ENCODE results near the gene ANLN.
"Not testable (repeated sequence)": the region's sequence is repeated elsewhere in the genome, so short reads cannot be mapped to it uniquely, and the experiment has no call there.

ANLN gene

GRCh38 chr7:36420307-36420706, 30.6 kb downstream of the ANLN start:
- DNase-seq: no peak

- no peak for DNase-seq
These were observed 32.4 kb downstream of the ANLN start for GRCh38 chr7:36422072-36422471.

- no peak for DNase-seq
These were observed 34.0 kb downstream of the ANLN start for GRCh38 chr7:36423633-36424032.

GRCh38 chr7:36430186-36430585, 40.5 kb downstream of the ANLN start:
- DNase-seq: no peak

- DNase-seq: no peak
These were observed 41.2 kb downstream of the ANLN start for GRCh38 chr7:36430881-36431280.

GRCh38 chr7:36438211-36438610, 48.5 kb downstream of the ANLN start:
- no peak for DNase-seq

GRCh38 chr7:36439624-36440023, 50.0 kb downstream of the ANLN start:
- DNase-seq: no peak

- DNase-seq: no peak
These were observed 51.2 kb downstream of the ANLN start for GRCh38 chr7:36440880-36441279.

- DNase-seq: no peak
These were observed 51.8 kb downstream of the ANLN start for GRCh38 chr7:36441344-36442022.

- no peak for DNase-seq
These were observed 59.2 kb downstream of the ANLN start for GRCh38 chr7:36448781-36449379.

GRCh38 chr7:36449685-36450084, 60.0 kb downstream of the ANLN start:
- DNase-seq: no peak

- no peak for DNase-seq
These were observed 64.1 kb downstream of the ANLN start for GRCh38 chr7:36453769-36454168.

GRCh38 chr7:36455646-36456045, 66.0 kb downstream of the ANLN start:
- no peak for DNase-seq

GRCh38 chr7:36456138-36456537, 66.5 kb downstream of the ANLN start:
- DNase-seq: no peak

- DNase-seq: no peak
These were observed 66.9 kb downstream of the ANLN start for GRCh38 chr7:36456548-36456947.

GRCh38 chr7:36459236-36459960, 69.7 kb downstream of the ANLN start:
- no peak for DNase-seq

GRCh38 chr7:36460811-36461429, 71.3 kb downstream of the ANLN start:
- no peak for DNase-seq

GRCh38 chr7:36462551-36463137, 73.0 kb downstream of the ANLN start:
- DNase-seq: no peak

- DNase-seq: no peak
These were observed 74.6 kb downstream of the ANLN start for GRCh38 chr7:36464271-36464670.

- not testable (repeated sequence) for DNase-seq
These were observed 76.3 kb downstream of the ANLN start for GRCh38 chr7:36466001-36466400.

GRCh38 chr7:36468370-36469101, 78.9 kb downstream of the ANLN start:
- DNase-seq: no peak

- DNase-seq: no peak
These were observed 79.6 kb downstream of the ANLN start for GRCh38 chr7:36469236-36469635.
